ENCODE measurements around the gene EPHA1.
"Not testable (repeated sequence)": the region's sequence is repeated elsewhere in the genome, so short reads cannot be mapped to it uniquely, and the experiment has no call there.

The EPHA1 gene

GRCh38 chr7:143431109-143431508 is 22.5 kb upstream of the EPHA1 start:
- no peak for DNase-seq (ENCODE audit: low read depth in 4 of 4, low spot score in 1 of 4)

DNA sequence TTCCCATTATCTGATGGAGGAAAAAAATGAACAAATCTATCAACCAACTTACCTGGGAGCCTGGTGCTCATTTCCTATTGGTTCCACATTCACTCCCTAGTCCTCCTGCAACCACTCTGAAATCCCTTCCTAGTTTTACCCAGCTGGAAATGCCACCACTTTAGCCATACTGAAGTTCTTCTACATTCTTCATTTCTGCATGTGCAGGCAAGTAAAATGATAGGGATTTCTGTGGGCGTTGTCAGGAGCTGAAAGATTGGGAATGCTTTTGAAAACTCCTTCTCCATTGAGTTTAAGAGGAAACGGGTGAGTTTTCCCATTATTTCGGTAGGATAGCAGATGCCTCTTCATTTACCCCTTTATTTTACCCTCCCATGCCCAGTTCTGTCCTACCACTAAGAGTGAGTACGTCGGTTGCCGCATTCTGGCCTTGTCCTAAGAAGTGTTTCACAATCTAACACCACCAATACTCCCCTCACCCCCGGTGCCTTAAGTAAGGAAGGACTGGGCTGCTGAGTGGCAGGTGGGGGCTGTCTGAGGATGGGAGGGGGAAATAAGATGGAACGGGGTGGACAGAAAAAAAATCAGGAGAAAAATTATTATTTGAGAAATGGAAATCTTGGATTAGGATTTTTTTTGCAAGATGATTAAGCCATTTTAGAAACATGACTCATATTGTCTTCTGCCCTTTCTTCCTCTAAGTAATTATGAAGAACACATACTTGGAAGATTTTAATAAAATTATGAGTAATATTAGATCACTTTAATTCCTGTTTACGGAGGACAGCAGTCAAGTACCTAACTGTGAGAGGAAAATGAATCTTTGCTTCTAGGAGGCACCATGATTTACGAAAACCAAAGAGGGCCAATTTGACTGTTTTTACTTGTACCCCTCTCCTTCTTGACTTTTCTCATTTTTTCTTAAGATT is 21.4 kb upstream of the EPHA1 start:
- no peak for DNase-seq (ENCODE audit: low read depth in 4 of 4, low spot score in 1 of 4)

DNA sequence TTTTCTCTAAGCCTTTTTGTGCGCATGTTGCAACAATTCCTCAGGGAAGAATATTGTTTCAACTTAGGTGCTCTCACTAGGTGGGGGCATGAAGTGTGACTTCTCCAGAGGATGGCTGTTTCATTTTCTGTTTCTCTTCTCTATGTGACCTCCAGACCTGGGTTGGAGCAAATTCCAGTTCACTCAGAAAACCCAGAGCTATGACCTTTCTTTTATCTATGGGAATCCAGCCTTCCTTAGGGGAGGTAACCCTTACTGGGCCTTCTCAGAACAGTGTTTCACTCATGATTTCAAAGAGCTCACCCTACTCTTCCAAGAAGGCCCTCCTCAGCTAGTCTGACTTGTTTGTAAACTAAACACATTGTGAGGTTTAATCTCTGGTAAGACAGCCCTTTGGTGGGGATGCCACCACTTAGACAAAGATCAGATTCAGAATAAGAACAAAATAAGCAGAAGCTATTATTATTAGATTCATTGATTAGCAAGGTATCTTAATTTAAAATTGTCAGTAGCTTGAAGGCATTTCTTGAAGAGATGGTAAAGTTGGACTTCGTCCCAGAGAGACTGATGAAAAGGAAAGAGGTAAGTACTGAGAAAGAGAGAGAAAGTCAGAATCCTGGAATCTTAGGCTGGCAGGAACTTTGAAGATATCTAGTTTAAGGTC is 18.0 kb upstream of the EPHA1 start:
- no peak for DNase-seq (ENCODE audit: low read depth in 4 of 4, low spot score in 1 of 4)

GRCh38 chr7:143424476-143424875 is 15.8 kb upstream of the EPHA1 start:
- not testable (repeated sequence) for DNase-seq (ENCODE audit: low read depth in 4 of 4, low spot score in 1 of 4)

GRCh38 chr7:143422033-143422432 is 13.4 kb upstream of the EPHA1 start:
- no peak for DNase-seq (ENCODE audit: low read depth in 4 of 4, low spot score in 1 of 4)

DNA sequence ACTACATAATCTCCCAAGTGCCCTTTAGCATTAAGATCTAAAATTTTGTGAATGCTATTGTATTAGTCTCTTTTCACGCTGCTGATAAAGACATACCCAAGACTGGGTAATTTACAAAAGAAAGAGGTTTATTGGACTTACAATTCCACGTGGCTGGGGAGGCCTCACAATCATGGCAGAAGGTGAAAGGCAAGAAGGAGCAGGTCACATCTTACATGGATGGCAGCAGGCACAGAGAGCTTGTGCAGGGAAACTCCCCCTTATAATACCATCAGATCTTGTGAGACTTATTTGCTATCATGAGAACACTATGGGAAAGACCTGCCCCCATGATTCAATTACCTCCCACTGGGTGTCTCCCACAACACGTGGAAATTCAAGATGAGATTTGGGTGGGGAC is 12.0 kb upstream of the EPHA1 start:
- not testable (repeated sequence) for DNase-seq (ENCODE audit: low read depth in 4 of 4, low spot score in 1 of 4)

GRCh38 chr7:143419880-143420279 is 11.2 kb upstream of the EPHA1 start:
- no peak for DNase-seq (ENCODE audit: low read depth in 4 of 4, low spot score in 1 of 4)

DNA sequence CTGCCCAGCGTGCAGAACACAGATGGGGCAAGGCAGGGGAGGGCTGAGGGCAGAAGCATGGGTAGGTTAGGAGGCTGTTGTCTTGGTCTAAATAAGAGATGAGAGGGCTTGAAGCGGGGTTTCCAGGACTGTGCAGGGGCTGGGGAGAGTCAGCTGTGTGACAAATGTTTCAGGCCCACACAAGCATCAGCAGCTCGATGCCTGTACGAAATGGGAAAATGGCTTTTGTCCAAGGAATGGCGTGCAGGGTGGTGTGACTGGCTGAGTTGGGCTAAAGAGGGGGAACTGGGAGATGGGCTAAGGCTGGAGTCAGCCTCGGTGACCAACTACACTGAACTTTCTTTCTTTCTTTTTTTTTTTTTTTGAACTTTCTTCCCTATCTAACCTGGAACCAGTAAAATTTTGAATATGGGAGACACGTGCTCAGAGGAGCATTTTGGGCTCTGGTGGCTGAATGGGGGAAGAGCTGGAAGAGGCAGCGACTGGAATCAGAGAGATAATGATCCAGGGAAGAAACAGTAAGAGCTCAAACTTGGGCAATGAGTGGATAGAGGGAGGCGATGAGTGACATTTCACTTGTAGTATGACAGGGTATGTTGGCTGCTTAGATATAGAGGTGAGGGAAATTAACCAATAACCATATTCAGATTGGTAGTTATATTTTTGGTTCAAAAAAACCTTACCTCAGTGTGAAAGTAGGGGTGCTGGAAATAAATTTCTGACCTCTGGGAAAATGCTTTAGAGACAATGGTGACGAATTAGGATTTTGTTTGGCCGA is 10.2 kb upstream of the EPHA1 start:
- DNase-seq (ENCODE audit: low read depth in 4 of 4, low spot score in 1 of 4), result no peak

- DNase-seq (ENCODE audit: low read depth in 4 of 4, low spot score in 1 of 4), result no peak
Observed at GRCh38 chr7:143417734-143418383, 9.2 kb upstream of the EPHA1 start.

DNA sequence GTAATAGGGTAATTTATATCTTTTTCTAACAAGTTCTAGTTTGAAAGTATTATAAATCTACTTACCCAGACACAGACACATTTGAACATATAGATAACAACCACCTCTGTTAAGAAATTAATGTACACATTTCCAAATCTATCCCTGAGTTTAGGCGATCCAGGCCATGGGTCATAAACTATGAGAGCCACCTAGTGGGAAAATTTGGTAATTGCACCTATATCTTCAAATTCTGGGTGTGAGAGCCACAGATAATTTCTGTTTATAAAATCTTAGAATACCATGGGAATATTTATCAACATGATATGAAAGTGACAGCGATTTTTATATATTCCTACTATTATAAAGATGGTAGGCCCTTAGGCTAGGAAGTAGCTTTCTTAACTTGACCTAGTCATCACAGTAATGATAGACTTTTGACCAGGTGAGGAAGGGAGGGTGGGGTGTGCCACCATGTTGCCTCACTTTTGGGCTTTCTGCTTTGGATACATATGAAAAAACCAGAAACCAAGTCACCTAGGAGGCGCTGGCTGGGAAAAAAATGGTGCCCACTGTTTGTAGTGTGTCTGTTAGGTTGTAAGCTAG is 8.0 kb upstream of the EPHA1 start:
- DNase-seq (ENCODE audit: low read depth in 4 of 4, low spot score in 1 of 4), result no peak

DNA sequence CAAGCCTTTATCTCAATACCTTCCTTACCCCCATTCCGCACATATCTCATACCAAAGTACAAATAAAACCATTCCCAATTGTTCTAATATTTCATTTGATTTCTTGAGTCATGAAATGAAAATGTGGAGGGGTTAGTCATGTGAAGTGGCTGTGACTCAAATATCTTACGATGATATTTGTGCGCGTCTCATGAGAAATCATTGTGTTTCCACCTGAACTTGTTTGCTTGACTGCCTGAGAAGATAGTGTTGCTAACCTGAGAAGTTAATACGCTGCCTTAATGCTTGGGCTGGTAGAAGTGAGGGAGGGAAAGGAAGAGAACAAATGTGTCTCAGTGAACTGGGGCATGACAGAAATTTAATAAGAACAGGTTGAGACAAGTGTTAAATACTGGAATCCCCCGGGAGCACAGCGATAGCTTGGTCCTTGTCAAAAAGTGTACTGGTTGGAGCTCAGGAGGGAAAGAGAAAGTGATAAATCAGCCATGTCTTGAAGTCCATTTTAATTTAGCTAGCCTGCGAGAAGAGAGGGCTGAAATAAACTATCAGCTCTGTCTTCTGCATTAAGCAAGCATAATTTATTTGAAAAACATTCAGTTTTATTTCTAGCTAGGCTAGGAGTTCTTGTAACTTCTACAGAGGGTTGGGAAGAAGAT is 7.2 kb upstream of the EPHA1 start:
- no peak for DNase-seq (ENCODE audit: low read depth in 4 of 4, low spot score in 1 of 4)

- not testable (repeated sequence) for DNase-seq (ENCODE audit: low read depth in 4 of 4, low spot score in 1 of 4)
Observed at GRCh38 chr7:143415209-143415608, 6.6 kb upstream of the EPHA1 start.

- DNase-seq (ENCODE audit: low read depth in 4 of 4, low spot score in 1 of 4), result no peak
Observed at GRCh38 chr7:143413123-143413522, 4.5 kb upstream of the EPHA1 start.

- no peak for DNase-seq (ENCODE audit: low read depth in 4 of 4, low spot score in 1 of 4)
Observed at GRCh38 chr7:143411976-143412708, 3.5 kb upstream of the EPHA1 start.

GRCh38 chr7:143410521-143411004 is 1.9 kb upstream of the EPHA1 start:
- DNase-seq (ENCODE audit: low read depth in 4 of 4, low spot score in 1 of 4), result no peak

GRCh38 chr7:143408252-143408685 is 387 bp downstream of the EPHA1 start:
- DNase-seq (ENCODE audit: low read depth in 4 of 4, low spot score in 1 of 4), result no peak

GRCh38 chr7:143407287-143408251 is 1.1 kb downstream of the EPHA1 start:
- no peak for DNase-seq (ENCODE audit: low read depth in 4 of 4, low spot score in 1 of 4)

- DNase-seq (ENCODE audit: low read depth in 4 of 4, low spot score in 1 of 4), result no peak
Observed at GRCh38 chr7:143406002-143406357, 2.7 kb downstream of the EPHA1 start.
